ENCODE data around the gene ANXA6.
"Not testable (repeated sequence)": the region's sequence is repeated elsewhere in the genome, so short reads cannot be mapped to it uniquely, and the experiment has no call there.

Gene ANXA6

DNA sequence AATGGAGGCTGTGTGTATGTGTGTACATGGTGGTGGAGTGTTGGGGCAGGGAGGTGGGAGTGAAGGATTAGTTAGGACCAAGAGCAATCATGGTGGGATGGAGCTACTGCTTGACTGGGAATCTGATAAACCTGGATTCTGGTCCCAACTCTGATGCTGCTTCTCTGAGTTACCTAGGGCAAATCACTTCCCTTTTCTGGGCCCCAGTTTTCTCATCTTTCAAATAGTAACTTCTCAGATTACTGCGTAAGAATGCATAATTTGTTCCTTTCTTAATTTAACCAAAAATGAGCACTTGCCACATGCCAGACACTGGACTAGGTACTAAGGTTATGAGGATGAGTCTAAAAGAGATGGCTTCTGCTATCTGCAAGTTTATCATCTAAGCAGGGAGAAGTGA lies 20.8 kb upstream of the ANXA6 start:
- TF ChIP-seq SPI1 (IDR thresholded peaks at IDR 0.05; ENCODE audit: borderline replicate concordance, low read depth) (peak; percentile 58; the same call in 1 of the 2 replicates), GABPA (IDR thresholded peaks at IDR 0.05; ENCODE audit: low read depth) (no peak)
- no peak overlapping the region for H3K4me3 ChIP-seq (replicated peaks; ENCODE audit: insufficient read depth, low read length)
- no peak overlapping the region for H3K27ac ChIP-seq (replicated peaks)
- DNase-seq (ENCODE audit: low read depth in 1 of 2, low spot score in 1 of 2): no peak
- no peaks in the 10 kb centered on the region for H3K27me3 ChIP-seq (ENCODE audit: insufficient read depth, poor library complexity, severe bottlenecking)

DNA sequence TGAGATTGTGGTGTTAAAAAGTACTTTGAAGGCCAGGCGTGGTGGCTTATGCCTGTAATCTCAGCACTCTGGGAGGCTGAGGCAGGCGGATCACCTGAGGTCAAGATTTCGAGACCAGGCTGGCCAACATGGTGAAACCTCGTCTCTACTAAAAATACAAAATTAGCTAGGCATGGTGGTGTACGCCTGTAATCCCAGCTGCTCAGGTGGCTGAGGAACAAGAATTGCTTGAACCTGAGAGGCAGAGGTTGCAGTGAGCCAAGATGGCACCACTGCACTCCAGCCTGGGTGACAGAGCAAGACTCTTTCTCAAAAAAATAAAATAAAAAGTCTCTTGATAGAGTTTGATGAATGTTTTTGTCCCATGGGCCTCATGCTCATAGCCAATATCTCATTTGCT lies 18.7 kb upstream of the ANXA6 start:
- DNase-seq (ENCODE audit: low read depth in 1 of 2, low spot score in 1 of 2); H3K27me3 ChIP-seq (ENCODE audit: insufficient read depth, poor library complexity, severe bottlenecking); H3K27ac ChIP-seq (replicated peaks); H3K4me3 ChIP-seq (replicated peaks; ENCODE audit: insufficient read depth, low read length): not testable (repeated sequence)

DNA sequence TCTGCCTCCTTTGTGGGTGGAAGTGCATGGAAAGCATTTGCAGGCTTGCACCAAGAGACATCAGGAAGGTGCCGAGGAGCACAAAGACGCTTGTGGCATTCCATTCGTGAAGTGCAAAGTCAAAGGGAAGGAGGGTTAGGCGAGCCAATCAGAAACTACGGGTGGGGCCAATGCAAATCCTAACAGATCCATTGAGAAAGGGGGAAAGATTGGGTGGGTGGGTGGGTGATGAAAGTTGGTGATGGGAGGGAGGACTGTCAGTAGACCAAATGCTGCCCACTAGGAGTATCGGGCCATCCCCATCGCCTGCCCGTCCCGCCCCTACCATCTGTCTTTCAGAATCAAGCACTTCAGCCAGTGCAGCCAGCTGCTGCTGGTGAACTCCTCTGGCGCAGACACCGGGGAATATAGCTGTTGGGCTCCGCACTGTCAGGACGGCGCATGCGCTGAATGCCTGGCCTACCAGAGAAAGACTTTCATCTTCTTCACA lies 17.1 kb upstream of the ANXA6 start:
- TF ChIP-seq, protein P1, sequence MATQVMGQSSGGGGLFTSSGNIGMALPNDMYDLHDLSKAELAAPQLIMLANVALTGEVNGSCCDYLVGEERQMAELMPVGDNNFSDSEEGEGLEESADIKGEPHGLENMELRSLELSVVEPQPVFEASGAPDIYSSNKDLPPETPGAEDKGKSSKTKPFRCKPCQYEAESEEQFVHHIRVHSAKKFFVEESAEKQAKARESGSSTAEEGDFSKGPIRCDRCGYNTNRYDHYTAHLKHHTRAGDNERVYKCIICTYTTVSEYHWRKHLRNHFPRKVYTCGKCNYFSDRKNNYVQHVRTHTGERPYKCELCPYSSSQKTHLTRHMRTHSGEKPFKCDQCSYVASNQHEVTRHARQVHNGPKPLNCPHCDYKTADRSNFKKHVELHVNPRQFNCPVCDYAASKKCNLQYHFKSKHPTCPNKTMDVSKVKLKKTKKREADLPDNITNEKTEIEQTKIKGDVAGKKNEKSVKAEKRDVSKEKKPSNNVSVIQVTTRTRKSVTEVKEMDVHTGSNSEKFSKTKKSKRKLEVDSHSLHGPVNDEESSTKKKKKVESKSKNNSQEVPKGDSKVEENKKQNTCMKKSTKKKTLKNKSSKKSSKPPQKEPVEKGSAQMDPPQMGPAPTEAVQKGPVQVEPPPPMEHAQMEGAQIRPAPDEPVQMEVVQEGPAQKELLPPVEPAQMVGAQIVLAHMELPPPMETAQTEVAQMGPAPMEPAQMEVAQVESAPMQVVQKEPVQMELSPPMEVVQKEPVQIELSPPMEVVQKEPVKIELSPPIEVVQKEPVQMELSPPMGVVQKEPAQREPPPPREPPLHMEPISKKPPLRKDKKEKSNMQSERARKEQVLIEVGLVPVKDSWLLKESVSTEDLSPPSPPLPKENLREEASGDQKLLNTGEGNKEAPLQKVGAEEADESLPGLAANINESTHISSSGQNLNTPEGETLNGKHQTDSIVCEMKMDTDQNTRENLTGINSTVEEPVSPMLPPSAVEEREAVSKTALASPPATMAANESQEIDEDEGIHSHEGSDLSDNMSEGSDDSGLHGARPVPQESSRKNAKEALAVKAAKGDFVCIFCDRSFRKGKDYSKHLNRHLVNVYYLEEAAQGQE (IDR thresholded peaks at IDR 0.05; ENCODE audit: insufficient replicate concordance, low read depth): no peak
- TF ChIP-seq GABPA (IDR thresholded peaks at IDR 0.05; ENCODE audit: low read depth) (no peak), SPI1 (IDR thresholded peaks at IDR 0.05; ENCODE audit: borderline replicate concordance, low read depth) (no peak), POLR2AphosphoS5 (IDR thresholded peaks at IDR 0.05; ENCODE audit: low read depth) (no peak)
- TF ChIP-seq, protein P2, sequence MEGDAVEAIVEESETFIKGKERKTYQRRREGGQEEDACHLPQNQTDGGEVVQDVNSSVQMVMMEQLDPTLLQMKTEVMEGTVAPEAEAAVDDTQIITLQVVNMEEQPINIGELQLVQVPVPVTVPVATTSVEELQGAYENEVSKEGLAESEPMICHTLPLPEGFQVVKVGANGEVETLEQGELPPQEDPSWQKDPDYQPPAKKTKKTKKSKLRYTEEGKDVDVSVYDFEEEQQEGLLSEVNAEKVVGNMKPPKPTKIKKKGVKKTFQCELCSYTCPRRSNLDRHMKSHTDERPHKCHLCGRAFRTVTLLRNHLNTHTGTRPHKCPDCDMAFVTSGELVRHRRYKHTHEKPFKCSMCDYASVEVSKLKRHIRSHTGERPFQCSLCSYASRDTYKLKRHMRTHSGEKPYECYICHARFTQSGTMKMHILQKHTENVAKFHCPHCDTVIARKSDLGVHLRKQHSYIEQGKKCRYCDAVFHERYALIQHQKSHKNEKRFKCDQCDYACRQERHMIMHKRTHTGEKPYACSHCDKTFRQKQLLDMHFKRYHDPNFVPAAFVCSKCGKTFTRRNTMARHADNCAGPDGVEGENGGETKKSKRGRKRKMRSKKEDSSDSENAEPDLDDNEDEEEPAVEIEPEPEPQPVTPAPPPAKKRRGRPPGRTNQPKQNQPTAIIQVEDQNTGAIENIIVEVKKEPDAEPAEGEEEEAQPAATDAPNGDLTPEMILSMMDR (IDR thresholded peaks at IDR 0.05; ENCODE audit: insufficient read depth, low read length): no peak
- no peak overlapping the region for H3K4me3 ChIP-seq (replicated peaks; ENCODE audit: insufficient read depth, low read length)
- H3K27ac ChIP-seq (replicated peaks): no peak overlapping the region
- H3K27me3 ChIP-seq (ENCODE audit: insufficient read depth, poor library complexity, severe bottlenecking): no peaks in the 10 kb centered on the region
- no peak for DNase-seq (ENCODE audit: low read depth in 1 of 2, low spot score in 1 of 2)

DNA sequence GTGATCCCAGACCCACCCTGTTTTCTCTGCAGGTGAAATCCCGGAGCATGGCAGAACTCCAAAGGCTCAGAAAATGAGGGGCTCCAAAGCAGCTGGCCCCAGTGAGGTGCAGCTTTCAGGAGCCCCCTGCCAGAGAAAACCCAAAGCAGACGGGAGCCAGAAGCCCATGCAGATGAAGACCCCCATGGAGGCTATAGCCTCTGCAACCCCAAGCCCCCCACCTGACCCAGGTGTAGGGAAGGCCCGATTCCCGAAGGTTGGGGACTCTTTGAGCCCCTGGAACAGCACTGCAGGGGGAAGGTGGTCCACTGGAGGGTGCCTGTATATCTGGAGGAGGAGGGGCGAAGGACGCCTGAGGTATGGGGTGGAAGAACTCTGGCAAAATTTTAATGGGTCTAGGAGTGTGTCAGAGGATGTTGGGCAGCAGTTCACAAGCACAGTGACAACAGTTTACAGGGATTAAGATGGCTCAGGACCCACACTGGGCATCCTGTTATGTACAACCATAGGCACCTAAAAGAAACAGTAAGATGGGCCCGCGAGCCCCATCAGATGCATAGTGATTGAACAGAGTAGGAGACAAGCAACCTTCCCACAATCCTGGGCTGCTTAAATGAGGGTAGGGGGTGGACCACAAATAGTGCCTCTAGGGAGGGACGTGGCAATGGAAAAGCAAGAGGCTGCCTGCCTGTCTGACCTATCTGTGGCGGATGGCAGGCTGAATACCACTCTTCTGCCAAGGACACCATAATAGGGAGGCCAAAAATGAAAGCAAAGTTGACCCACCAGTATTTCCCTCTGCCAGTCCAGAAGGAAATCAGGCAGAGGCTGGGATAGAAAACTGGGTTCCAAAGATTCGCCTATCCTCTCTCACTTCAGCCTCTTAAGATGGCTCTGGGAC lies 16.4 kb upstream of the ANXA6 start:
- no peak for DNase-seq (ENCODE audit: low read depth in 1 of 2, low spot score in 1 of 2)
- Histone ChIP-seq H3K27me3 (ENCODE audit: insufficient read depth, poor library complexity, severe bottlenecking) (no peaks in the 10 kb centered on the region), H3K4me3 (replicated peaks; ENCODE audit: insufficient read depth, low read length) (no peak overlapping the region), H3K27ac (replicated peaks) (no peak overlapping the region)
- TF ChIP-seq POLR2AphosphoS5 (IDR thresholded peaks at IDR 0.05; ENCODE audit: low read depth) (no peak), GABPA (IDR thresholded peaks at IDR 0.05; ENCODE audit: low read depth) (no peak), SPI1 (IDR thresholded peaks at IDR 0.05; ENCODE audit: borderline replicate concordance, low read depth) (no peak)
- TF ChIP-seq, protein P2 (IDR thresholded peaks at IDR 0.05; ENCODE audit: insufficient read depth, low read length): no peak
- TF ChIP-seq, protein P1 (IDR thresholded peaks at IDR 0.05; ENCODE audit: insufficient replicate concordance, low read depth): no peak
